ENCODE measurements around the gene OXGR1.
"Not testable (repeated sequence)": the region's sequence is repeated elsewhere in the genome, so short reads cannot be mapped to it uniquely, and the experiment has no call there.

Gene OXGR1

GRCh38 chr13:97004886-97005285 is 10.6 kb upstream of the OXGR1 start:
- DNase-seq: no peak

GRCh38 chr13:97004096-97004876 is 10.0 kb upstream of the OXGR1 start:
- no peak for DNase-seq

GRCh38 chr13:97003071-97003470 is 8.8 kb upstream of the OXGR1 start:
- DNase-seq: no peak

GRCh38 chr13:97002581-97002980 is 8.3 kb upstream of the OXGR1 start:
- no peak for DNase-seq

- DNase-seq: no peak
These were observed 7.4 kb upstream of the OXGR1 start for GRCh38 chr13:97001636-97002035.

- no peak for DNase-seq
These were observed 6.1 kb upstream of the OXGR1 start for GRCh38 chr13:97000295-97000925.

- no peak for DNase-seq
These were observed 4.8 kb upstream of the OXGR1 start for GRCh38 chr13:96999091-96999490.

- DNase-seq: no peak
These were observed 3.8 kb upstream of the OXGR1 start for GRCh38 chr13:96998051-96998450.

- no peak for DNase-seq
These were observed 2.6 kb upstream of the OXGR1 start for GRCh38 chr13:96996886-96997285.

GRCh38 chr13:96996107-96996506 is 1.8 kb upstream of the OXGR1 start:
- DNase-seq: no peak

- no peak for DNase-seq
These were observed 575 bp upstream of the OXGR1 start for GRCh38 chr13:96994858-96995243.

GRCh38 chr13:96993634-96994016 is 651 bp downstream of the OXGR1 start:
- no peak for DNase-seq

- DNase-seq: no peak
These were observed 1.6 kb downstream of the OXGR1 start for GRCh38 chr13:96992633-96993032.

GRCh38 chr13:96991072-96991471 is 3.2 kb downstream of the OXGR1 start:
- no peak for DNase-seq

- DNase-seq: no peak
These were observed 5.8 kb downstream of the OXGR1 start for GRCh38 chr13:96988441-96988840.

GRCh38 chr13:96984051-96984508 is 10.2 kb downstream of the OXGR1 start:
- DNase-seq: no peak

GRCh38 chr13:96982672-96983071 is 11.6 kb downstream of the OXGR1 start:
- DNase-seq: no peak

GRCh38 chr13:96979861-96980260 is 14.4 kb downstream of the OXGR1 start:
- not testable (repeated sequence) for DNase-seq

GRCh38 chr13:96968027-96968426 is 26.2 kb downstream of the OXGR1 start:
- DNase-seq: no peak

GRCh38 chr13:96967248-96967745 is 27.0 kb downstream of the OXGR1 start:
- DNase-seq: no peak

GRCh38 chr13:96966415-96967102 is 27.7 kb downstream of the OXGR1 start:
- no peak for DNase-seq

GRCh38 chr13:96963786-96964475 is 30.3 kb downstream of the OXGR1 start:
- no peak for DNase-seq

GRCh38 chr13:96960379-96960778 is 33.9 kb downstream of the OXGR1 start:
- no peak for DNase-seq
